ENCODE data around the gene MCRIP2.
A peak's percentile ranks its signal among the peaks of the same experiment; 100 is the strongest.

Gene MCRIP2

DNA sequence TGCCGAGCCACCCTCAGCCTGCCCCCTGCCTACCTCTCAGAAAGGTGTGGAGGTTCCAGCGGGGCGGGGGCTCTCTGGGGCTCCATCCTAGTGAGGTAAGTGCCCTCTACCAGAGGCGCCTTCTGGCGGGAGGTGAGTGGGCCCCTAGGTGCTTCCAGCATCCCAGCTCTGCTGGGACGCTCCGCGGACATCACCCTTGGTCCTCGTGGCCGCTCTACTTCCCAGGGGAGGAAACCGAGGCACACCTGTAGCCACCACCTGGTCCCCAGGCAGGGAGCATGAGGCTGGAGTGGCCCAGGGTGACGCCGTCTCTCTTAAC is 1.4 kb downstream of the MCRIP2 start:
- H3K27me3 Mint-ChIP-seq (ENCODE audit: low read depth): peaks cover 14% of the 10 kb centered on the region
- H3K4me3 Mint-ChIP-seq: peak overlapping the region; percentile 76 to 80 (median 78)
- no peaks in the 10 kb centered on the region for H3K36me3 Mint-ChIP-seq (ENCODE audit: low read depth)
- H3K4me1 Mint-ChIP-seq: no peaks in the 10 kb centered on the region
- TF ChIP-seq CTCF (IDR thresholded peaks at IDR 0.05; ENCODE audit: unreplicated experiment in 3 of 3): no peak
- peak overlapping the region in 1 of 3 experiments; percentile 51 for H3K27ac Mint-ChIP-seq
- no peaks in the 10 kb centered on the region for H3K9me3 Mint-ChIP-seq

DNA sequence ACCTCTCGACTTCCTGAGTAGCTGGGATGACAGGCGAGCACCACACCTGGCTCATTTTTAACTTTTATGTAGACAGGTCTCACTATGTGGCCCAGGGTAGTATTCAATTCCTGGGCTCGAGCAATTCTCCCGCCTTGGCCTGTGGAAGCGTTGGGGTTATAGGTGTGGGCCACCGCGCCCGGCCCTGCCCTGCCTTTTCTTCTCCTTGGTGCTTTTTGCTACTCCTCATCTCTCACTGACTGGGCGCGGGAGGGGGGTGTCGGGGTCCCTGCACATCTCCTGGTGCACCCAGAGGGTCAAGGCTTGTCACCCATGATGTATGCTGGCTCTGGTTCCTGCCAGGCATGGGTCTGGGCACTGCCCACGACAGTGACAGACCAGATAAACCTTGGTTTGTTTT is 2.9 kb downstream of the MCRIP2 start:
- TF ChIP-seq CTCF (IDR thresholded peaks at IDR 0.05; ENCODE audit: unreplicated experiment in 3 of 3): no peak
- peak overlapping the region; percentile 75 to 82 (median 78) for H3K4me3 Mint-ChIP-seq
- no peaks in the 10 kb centered on the region for H3K4me1 Mint-ChIP-seq
- H3K36me3 Mint-ChIP-seq (ENCODE audit: low read depth): no peaks in the 10 kb centered on the region
- H3K9me3 Mint-ChIP-seq: no peaks in the 10 kb centered on the region
- no peak overlapping the region for H3K27ac Mint-ChIP-seq
- peaks cover 14% of the 10 kb centered on the region for H3K27me3 Mint-ChIP-seq (ENCODE audit: low read depth)

GRCh38 chr16:645852-646678 is 4.4 kb downstream of the MCRIP2 start:
- Mint-ChIP-seq H3K9me3 (no peaks in the 10 kb centered on the region), H3K27me3 (ENCODE audit: low read depth) (peaks cover 14% of the 10 kb centered on the region), H3K36me3 (ENCODE audit: low read depth) (no peaks in the 10 kb centered on the region), H3K4me1 (no peaks in the 10 kb centered on the region), H3K27ac (no peak overlapping the region), H3K4me3 (peak overlapping the region in 2 of 3 experiments; percentile 44 to 53)
- TF ChIP-seq CTCF (IDR thresholded peaks at IDR 0.05; ENCODE audit: unreplicated experiment in 3 of 3): no peak

- no peaks in the 10 kb centered on the region for H3K4me1 Mint-ChIP-seq
- no peak for TF ChIP-seq CTCF (IDR thresholded peaks at IDR 0.05; ENCODE audit: unreplicated experiment in 3 of 3)
- H3K9me3 Mint-ChIP-seq: no peaks in the 10 kb centered on the region
- peaks cover 14% of the 10 kb centered on the region for H3K27me3 Mint-ChIP-seq (ENCODE audit: low read depth)
- no peaks in the 10 kb centered on the region for H3K36me3 Mint-ChIP-seq (ENCODE audit: low read depth)
- H3K4me3 Mint-ChIP-seq: peak overlapping the region; percentile 42 to 71 (median 63)
- no peak overlapping the region for H3K27ac Mint-ChIP-seq
Observed at GRCh38 chr16:646679-647172, 5.1 kb downstream of the MCRIP2 start.

DNA sequence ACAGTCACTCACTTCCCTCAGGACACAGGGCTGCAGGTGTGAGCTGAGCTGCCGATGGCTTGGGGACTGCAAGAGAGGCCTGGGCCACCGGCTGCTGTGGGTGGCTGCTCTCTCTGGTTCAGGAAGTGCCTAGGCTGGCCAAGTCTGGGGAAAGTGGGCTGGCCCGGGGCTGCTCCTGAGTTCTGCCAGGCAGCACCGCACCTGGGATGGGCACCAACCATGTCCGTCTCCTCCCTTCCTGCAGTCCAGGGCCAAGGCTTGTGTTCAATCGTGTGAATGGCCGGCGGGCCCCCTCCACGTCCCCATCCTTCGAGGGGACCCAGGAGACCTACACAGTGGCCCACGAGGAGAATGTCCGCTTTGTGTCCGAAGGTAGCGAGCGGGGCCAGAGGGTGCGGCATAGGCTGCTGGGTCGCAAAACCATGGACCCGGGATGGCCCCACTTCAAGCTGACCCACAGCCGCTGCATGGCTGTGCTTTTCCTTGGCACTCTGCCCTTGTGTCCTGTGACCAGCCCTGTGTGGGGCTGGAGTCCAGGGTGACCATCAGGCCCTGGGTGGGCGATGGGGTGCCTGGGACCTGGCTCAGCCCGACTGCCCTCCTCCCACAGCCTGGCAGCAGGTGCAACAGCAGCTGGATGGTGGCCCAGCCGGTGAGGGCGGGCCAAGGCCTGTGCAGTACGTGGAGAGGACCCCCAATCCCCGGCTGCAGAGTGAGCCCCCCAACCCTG is 5.7 kb downstream of the MCRIP2 start:
- no peaks in the 10 kb centered on the region for H3K36me3 Mint-ChIP-seq (ENCODE audit: low read depth)
- no peak for TF ChIP-seq CTCF (IDR thresholded peaks at IDR 0.05; ENCODE audit: unreplicated experiment in 3 of 3)
- peaks cover 14% of the 10 kb centered on the region for H3K27me3 Mint-ChIP-seq (ENCODE audit: low read depth)
- H3K4me3 Mint-ChIP-seq: peak overlapping the region; percentile 42 to 71 (median 63)
- no peak overlapping the region for H3K27ac Mint-ChIP-seq
- H3K9me3 Mint-ChIP-seq: no peaks in the 10 kb centered on the region
- H3K4me1 Mint-ChIP-seq: no peaks in the 10 kb centered on the region

Measured in nephron (organoid).